ENCODE data around the gene CDC40. TPM values are rescaled to one million over a fixed set of nuclear protein-coding genes. Genes with fewer than 3 reads are reported as not detected.

CDC40 gene
- total RNA-seq, 1 donor from 2014 or later, result 40.1 TPM

GRCh38 chr6:110221738-110222137 lies 41.5 kb downstream of the CDC40 start:
- H3K4me3 Mint-ChIP-seq, result no peak overlapping the region

DNA sequence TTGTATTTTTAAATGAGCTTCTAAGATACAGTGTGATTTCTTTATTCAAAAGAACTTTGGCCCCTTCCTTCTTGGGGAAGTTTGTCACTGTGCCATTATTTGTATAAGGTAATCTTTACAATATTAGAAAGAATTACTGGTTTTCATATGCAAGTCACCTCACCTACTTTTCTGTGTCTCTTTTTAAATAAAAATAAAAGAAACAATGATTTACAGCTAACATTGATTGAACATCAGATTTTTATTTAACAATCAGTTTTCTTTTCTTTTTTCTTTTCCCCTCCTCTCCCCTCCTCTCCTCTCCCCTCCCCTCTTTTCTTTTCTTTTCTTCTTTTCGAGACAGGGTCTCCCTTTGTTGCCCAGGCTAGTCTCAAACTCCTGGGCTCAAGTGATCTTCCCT lies 46.0 kb downstream of the CDC40 start:
- Histone ChIP-seq H4K20me1 (ENCODE audit: low read depth) (no peaks in the 10 kb centered on the region), H3K36me3 (peaks cover 3% of the 10 kb centered on the region), H2AFZ (replicated peaks) (no peak overlapping the region), H3K9me3 (ENCODE audit: low read depth) (no peaks in the 10 kb centered on the region), H3K4me2 (no peak overlapping the region), H3F3A (ENCODE audit: low read depth) (no peaks in the 10 kb centered on the region), H3K27ac (peak overlapping the region; percentile 23), H3K4me1 (no peaks in the 10 kb centered on the region), H3K79me2 (ENCODE audit: low read depth) (no peaks in the 10 kb centered on the region), H3K27me3 (no peaks in the 10 kb centered on the region), H3K4me3 (no peak overlapping the region), H3K9ac (no peak overlapping the region)
- peaks cover 14% of the 10 kb centered on the region for H3K36me3 Mint-ChIP-seq
- no peak overlapping the region for H3K27ac Mint-ChIP-seq
- no peaks in the 10 kb centered on the region for H3K9me3 Mint-ChIP-seq
- H3K4me3 Mint-ChIP-seq, result no peak overlapping the region
- peaks cover 2% of the 10 kb centered on the region for H3K27me3 Mint-ChIP-seq (ENCODE audit: insufficient read depth, low read depth)
- TF ChIP-seq CTCF (IDR thresholded peaks at IDR 0.05), result no peak
- TF ChIP-seq EZH2phosphoT487 (IDR thresholded peaks at IDR 0.05), result no peak
- no peak for TF ChIP-seq EZH2 (IDR thresholded peaks at IDR 0.05)
- no peak for DNase-seq (ENCODE audit: low spot score)
- no peaks in the 10 kb centered on the region for H3K4me1 Mint-ChIP-seq

More at GRCh38 chr6:110221738-110222137, 41.5 kb downstream of the CDC40 start:
- Histone ChIP-seq H3K36me3 (peaks cover 17% of the 10 kb centered on the region), H4K20me1 (ENCODE audit: low read depth) (no peaks in the 10 kb centered on the region), H3K79me2 (ENCODE audit: low read depth) (no peaks in the 10 kb centered on the region), H2AFZ (replicated peaks) (no peak overlapping the region), H3K4me3 (no peak overlapping the region), H3K27ac (no peak overlapping the region), H3K4me2 (no peak overlapping the region), H3K9ac (no peak overlapping the region), H3K9me3 (ENCODE audit: low read depth) (no peaks in the 10 kb centered on the region), H3F3A (ENCODE audit: low read depth) (no peaks in the 10 kb centered on the region), H3K4me1 (no peaks in the 10 kb centered on the region), H3K27me3 (no peaks in the 10 kb centered on the region)
- no peak overlapping the region for H3K27ac Mint-ChIP-seq
- H3K27me3 Mint-ChIP-seq (ENCODE audit: insufficient read depth, low read depth), result peaks cover 2% of the 10 kb centered on the region
- no peak for DNase-seq (ENCODE audit: low spot score)
- no peaks in the 10 kb centered on the region for H3K4me1 Mint-ChIP-seq
- peaks cover 31% of the 10 kb centered on the region for H3K36me3 Mint-ChIP-seq
- TF ChIP-seq EZH2 (IDR thresholded peaks at IDR 0.05), result no peak
- TF ChIP-seq EZH2phosphoT487 (IDR thresholded peaks at IDR 0.05), result no peak
- TF ChIP-seq CTCF (IDR thresholded peaks at IDR 0.05), result no peak
- H3K9me3 Mint-ChIP-seq, result no peaks in the 10 kb centered on the region

- Histone ChIP-seq H3K27ac (no peak overlapping the region), H3K36me3 (no peaks in the 10 kb centered on the region), H2AFZ (replicated peaks) (no peak overlapping the region), H3K9ac (no peak overlapping the region), H3K79me2 (ENCODE audit: low read depth) (no peaks in the 10 kb centered on the region), H4K20me1 (ENCODE audit: low read depth) (no peaks in the 10 kb centered on the region), H3K4me1 (no peaks in the 10 kb centered on the region), H3F3A (ENCODE audit: low read depth) (no peaks in the 10 kb centered on the region), H3K4me3 (no peak overlapping the region), H3K27me3 (no peaks in the 10 kb centered on the region), H3K4me2 (no peak overlapping the region), H3K9me3 (ENCODE audit: low read depth) (no peaks in the 10 kb centered on the region)
- H3K9me3 Mint-ChIP-seq, result no peaks in the 10 kb centered on the region
- TF ChIP-seq EZH2 (IDR thresholded peaks at IDR 0.05) (no peak), CTCF (IDR thresholded peaks at IDR 0.05) (no peak), EZH2phosphoT487 (IDR thresholded peaks at IDR 0.05) (no peak)
- no peak for DNase-seq (ENCODE audit: low spot score)
- no peak overlapping the region for H3K27ac Mint-ChIP-seq
- H3K36me3 Mint-ChIP-seq, result peaks cover 17% of the 10 kb centered on the region
- no peaks in the 10 kb centered on the region for H3K27me3 Mint-ChIP-seq (ENCODE audit: insufficient read depth, low read depth)
- no peak overlapping the region for H3K4me3 Mint-ChIP-seq
- no peaks in the 10 kb centered on the region for H3K4me1 Mint-ChIP-seq
Observed at GRCh38 chr6:110232450-110232849, 52.2 kb downstream of the CDC40 start.

Data from neural progenitor cell (in vitro differentiated cells).